RWPE2 (cell line): Measurements from ENCODE around the gene TMEM130.

Source experiments
- ATAC-seq: fragments of 200-7000 bp; cut with Tn5 transposase; 3 replicates; pipeline ENCODE4 v1.9.1; 2021; ENCODE audit warnings: low read depth
- DNase-seq: peaks from one replicate; pipeline ENCODE4 v3.0.0-alpha.2; 2020; ENCODE audit warnings: low spot score
- H3K27ac ChIP-seq: fragments of 450-650 bp; 2 replicates; pipeline ENCODE4 v1.5.1; 2017; ENCODE audit warnings: mild to moderate bottlenecking; ENCODE audit not compliant: poor library complexity, severe bottlenecking
- H3K27me3 ChIP-seq: fragments of 250-450 bp; sonication (Bioruptor Pico); 2 replicates; pipeline ENCODE4 v1.5.1; 2021; ENCODE audit warnings: mild to moderate bottlenecking, moderate library complexity; ENCODE audit not compliant: insufficient read depth, poor library complexity, severe bottlenecking
- H3K36me3 ChIP-seq: fragments of 250-450 bp; sonication (Bioruptor Pico); 2 replicates; pipeline ENCODE4 v1.5.1; 2020; ENCODE audit warnings: low read depth, mild to moderate bottlenecking, moderate library complexity
- H3K4me1 ChIP-seq: fragments of 250-450 bp; sonication (Bioruptor Pico); 2 replicates; pipeline ENCODE4 v1.5.1; 2021; ENCODE audit warnings: mild to moderate bottlenecking, moderate library complexity; ENCODE audit not compliant: insufficient read depth, poor library complexity, severe bottlenecking
- H3K4me3 ChIP-seq: fragments of 250-450 bp; sonication (Bioruptor Pico); 2 replicates; pipeline ENCODE4 v1.5.1; 2021; ENCODE audit warnings: mild to moderate bottlenecking, moderate library complexity; ENCODE audit not compliant: severe bottlenecking
- H3K9me3 ChIP-seq: fragments of 250-450 bp; sonication (Bioruptor Pico); 2 replicates; pipeline ENCODE4 v1.5.1; 2021; ENCODE audit warnings: mild to moderate bottlenecking, moderate library complexity; ENCODE audit not compliant: severe bottlenecking
- CTCF ChIP-seq: fragments of 450-650 bp; IDR thresholded peaks from one replicate; pipeline ENCODE4 v1.5.1; 2017; ENCODE audit warnings: mild to moderate bottlenecking, moderate library complexity; ENCODE audit not compliant: poor library complexity, severe bottlenecking

TMEM130 gene

DNA sequence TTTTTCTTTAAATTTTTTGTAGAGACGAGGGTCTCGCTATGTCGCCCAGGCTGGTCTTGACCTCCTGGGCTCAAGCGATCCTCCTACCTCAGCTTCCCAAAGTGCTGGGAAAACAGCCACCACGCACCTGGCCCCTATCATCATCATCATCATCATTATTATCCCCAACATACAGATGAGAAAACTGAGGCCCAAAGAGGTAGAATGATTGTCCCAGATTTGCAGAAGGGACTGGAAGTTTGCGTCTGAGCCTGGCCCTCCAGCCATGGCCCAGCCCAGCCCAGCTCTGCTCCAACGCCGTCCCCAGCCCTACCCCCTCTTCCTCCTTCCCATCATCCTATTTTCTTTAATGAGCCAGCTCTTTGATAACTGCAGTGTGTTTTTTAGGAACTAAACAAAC, 34.9 kb downstream of the TMEM130 start:
- ATAC-seq (no peak), DNase-seq (no peak)
- Histone ChIP-seq H3K4me1 (no peaks in the 10 kb centered on the region), H3K27ac (no peak overlapping the region), H3K27me3 (no peaks in the 10 kb centered on the region), H3K9me3 (no peaks in the 10 kb centered on the region), H3K36me3 (no peaks in the 10 kb centered on the region), H3K4me3 (no peak overlapping the region)
- TF ChIP-seq CTCF = no peak

DNA sequence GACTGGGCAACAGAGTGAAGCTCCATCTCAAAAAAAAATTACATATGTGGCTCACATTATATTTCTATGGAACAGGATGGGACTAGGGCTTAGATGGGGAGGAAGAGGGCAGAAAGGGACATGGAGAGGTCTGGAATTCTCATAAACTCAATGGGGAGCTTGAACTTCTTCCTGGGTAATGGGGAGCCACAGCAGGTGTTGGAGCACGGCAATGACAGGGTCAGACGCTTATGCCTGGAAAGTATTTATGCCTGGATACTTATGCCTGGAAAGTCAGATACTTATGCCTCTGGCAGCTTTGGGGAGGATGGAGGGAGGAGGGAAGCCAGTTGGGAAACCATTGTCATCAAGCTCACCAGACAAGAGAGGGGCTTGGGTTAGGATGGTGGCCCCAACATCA, 36.8 kb downstream of the TMEM130 start:
- Histone ChIP-seq H3K27ac (no peak overlapping the region), H3K27me3 (no peaks in the 10 kb centered on the region), H3K4me1 (no peaks in the 10 kb centered on the region), H3K9me3 (no peaks in the 10 kb centered on the region), H3K4me3 (no peak overlapping the region), H3K36me3 (no peaks in the 10 kb centered on the region)
- ATAC-seq (no peak), DNase-seq (no peak)
- TF ChIP-seq CTCF = no peak

DNA sequence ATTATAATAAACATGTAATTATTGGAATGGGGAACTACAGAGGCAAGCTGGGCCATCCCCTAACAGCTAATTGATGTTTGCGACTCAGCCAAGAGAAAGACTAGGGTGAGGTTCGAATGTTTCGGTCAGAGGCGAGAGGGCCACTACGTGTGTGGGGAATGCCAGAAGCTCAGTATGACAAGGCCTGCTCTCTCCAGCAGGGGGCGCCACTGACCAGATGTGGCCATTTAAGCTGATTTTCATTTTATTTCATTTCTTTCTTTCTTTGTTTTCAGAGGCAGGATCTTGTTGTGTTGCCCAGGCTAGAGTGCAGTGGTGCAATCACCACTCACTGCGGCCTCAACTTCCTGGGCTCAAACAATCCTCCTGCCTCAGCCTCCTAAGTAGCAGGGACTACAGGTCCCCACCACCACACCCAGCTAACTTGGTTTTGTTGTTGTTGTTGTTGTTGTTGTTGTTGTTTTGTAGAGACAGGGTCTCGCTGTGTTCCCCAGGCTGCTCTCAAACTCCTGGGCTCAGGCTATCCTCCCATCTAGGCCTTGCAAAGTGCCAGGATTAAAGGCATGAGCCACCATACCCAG, 38.1 kb downstream of the TMEM130 start:
- ATAC-seq = no peak
- H3K4me1 ChIP-seq = no peaks in the 10 kb centered on the region
- TF ChIP-seq CTCF = peak; percentile 39
- no peaks in the 10 kb centered on the region for H3K27me3 ChIP-seq
- H3K4me3 ChIP-seq = no peak overlapping the region
- no peaks in the 10 kb centered on the region for H3K36me3 ChIP-seq
- DNase-seq = no peak
- no peak overlapping the region for H3K27ac ChIP-seq
- no peaks in the 10 kb centered on the region for H3K9me3 ChIP-seq

GRCh38 chr7:98830972-98831548, 38.8 kb downstream of the TMEM130 start:
- no peak for TF ChIP-seq CTCF
- no peaks in the 10 kb centered on the region for H3K27me3 ChIP-seq
- H3K36me3 ChIP-seq = no peaks in the 10 kb centered on the region
- ATAC-seq (no peak), DNase-seq (no peak)
- H3K27ac ChIP-seq = no peak overlapping the region
- H3K4me1 ChIP-seq = no peaks in the 10 kb centered on the region
- no peaks in the 10 kb centered on the region for H3K9me3 ChIP-seq
- no peak overlapping the region for H3K4me3 ChIP-seq

DNA sequence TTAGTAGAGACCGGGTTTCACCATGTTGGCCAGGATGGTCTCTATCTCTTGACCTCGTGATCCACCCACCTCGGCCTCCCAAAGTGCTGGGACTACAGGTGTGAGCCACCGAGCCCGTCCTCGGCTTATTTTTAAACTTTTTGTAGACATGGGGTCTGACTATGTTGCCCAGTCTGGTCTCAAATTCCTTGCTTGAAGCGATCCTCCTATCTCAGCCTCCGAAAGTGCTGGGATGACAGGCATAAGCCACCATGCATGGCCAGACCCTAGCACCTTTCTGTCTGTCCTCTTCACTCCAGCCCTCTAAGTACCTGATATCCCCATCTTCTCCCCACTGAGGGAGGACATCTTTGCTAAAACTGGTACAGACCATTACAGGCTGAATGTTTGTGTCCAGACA, 41.4 kb downstream of the TMEM130 start:
- no peak for ATAC-seq
- no peaks in the 10 kb centered on the region for H3K27me3 ChIP-seq
- no peak overlapping the region for H3K4me3 ChIP-seq
- no peaks in the 10 kb centered on the region for H3K4me1 ChIP-seq
- no peak overlapping the region for H3K27ac ChIP-seq
- no peaks in the 10 kb centered on the region for H3K9me3 ChIP-seq
- no peaks in the 10 kb centered on the region for H3K36me3 ChIP-seq
- no peak for TF ChIP-seq CTCF
- DNase-seq = no peak
